Loucy (cell line): ENCODE results near the gene KRTAP21-2.

Experiments used
- H2AFZ ChIP-seq: fragments of 200-600 bp; sonication (generic); 2 replicates; pipeline ENCODE4 v1.6.0; 2016; ENCODE audit warnings: antibody characterized with exemption, mild to moderate bottlenecking, low read length, moderate library complexity
- H3F3A ChIP-seq: fragments of 200-600 bp; 2 replicates; pipeline ENCODE4 v1.6.0; 2016; ENCODE audit warnings: antibody characterized with exemption, low read depth, mild to moderate bottlenecking
- H3K27me3 ChIP-seq: fragments of 200-600 bp; sonication (generic); 2 replicates; pipeline ENCODE4 v1.6.1; 2014; ENCODE audit warnings: low read length, mild to moderate bottlenecking; ENCODE audit not compliant: insufficient read depth, poor library complexity, severe bottlenecking
- H3K36me3 ChIP-seq: fragments of 200-600 bp; sonication (generic); 2 replicates; pipeline ENCODE4 v1.6.1; 2016; ENCODE audit warnings: low read length; ENCODE audit not compliant: insufficient read depth
- H3K4me1 ChIP-seq: fragments of 200-600 bp; sonication (generic); 2 replicates; pipeline ENCODE4 v1.5.1; 2014; ENCODE audit warnings: low read length, mild to moderate bottlenecking; ENCODE audit not compliant: insufficient read depth, poor library complexity, severe bottlenecking
- H3K4me2 ChIP-seq: fragments of 200-600 bp; sonication (generic); 2 replicates; pipeline ENCODE4 v1.6.0; 2014; ENCODE audit warnings: antibody characterized with exemption, low read length, low read depth, mild to moderate bottlenecking; ENCODE audit not compliant: poor library complexity, severe bottlenecking
- H3K4me3 ChIP-seq: fragments of 200-600 bp; sonication (generic); 2 replicates; pipeline ENCODE4 v1.5.1; 2014; ENCODE audit warnings: low read length, mild to moderate bottlenecking, mixed read lengths; ENCODE audit not compliant: poor library complexity, severe bottlenecking
- H3K79me2 ChIP-seq: fragments of 200-600 bp; sonication (generic); 2 replicates; pipeline ENCODE4 v1.6.1; 2014; ENCODE audit warnings: low read length; ENCODE audit not compliant: insufficient read depth
- H3K9ac ChIP-seq: fragments of 200-600 bp; sonication (generic); 2 replicates; pipeline ENCODE4 v1.6.0; 2014; ENCODE audit warnings: mild to moderate bottlenecking, low read depth, low read length, moderate library complexity; ENCODE audit not compliant: poor library complexity, severe bottlenecking
- H3K9me2 ChIP-seq: fragments of 200-600 bp; sonication (generic); replicated peaks from 2 replicates; pipeline ENCODE4 v1.6.1; 2016; ENCODE audit warnings: low read depth, low read length, mixed read lengths
- H3K9me3 ChIP-seq: fragments of 200-600 bp; sonication (generic); 2 replicates; pipeline ENCODE4 v1.6.1; 2014; ENCODE audit warnings: mild to moderate bottlenecking, antibody characterized with exemption, low read length, low read depth; ENCODE audit not compliant: insufficient read depth
- H4K20me1 ChIP-seq: fragments of 200-600 bp; sonication (generic); 2 replicates; pipeline ENCODE4 v1.6.0; 2014; ENCODE audit warnings: antibody characterized with exemption, low read length, mild to moderate bottlenecking; ENCODE audit not compliant: insufficient read depth, poor library complexity, severe bottlenecking
- CTCF ChIP-seq: fragments of 200-600 bp; sonication (generic); conservative IDR thresholded peaks from 2 replicates; pipeline ENCODE4 v1.5.1; 2014; ENCODE audit warnings: mild to moderate bottlenecking, antibody characterized with exemption, low read length
- EZH2phosphoT487 ChIP-seq: fragments of 200-600 bp; IDR thresholded peaks from 2 replicates; pipeline ENCODE4 v1.6.1; 2018; ENCODE audit warnings: antibody characterized with exemption, mild to moderate bottlenecking, moderate library complexity, borderline replicate concordance

KRTAP21-2 gene

GRCh38 chr21:30714946-30715345 lies 32.1 kb downstream of the KRTAP21-2 start:
- Histone ChIP-seq H3K9me3 (no peaks in the 10 kb centered on the region), H4K20me1 (no peaks in the 10 kb centered on the region), H3K4me1 (no peaks in the 10 kb centered on the region), H3K4me3 (no peak overlapping the region), H3K9ac (no peak overlapping the region), H3F3A (no peaks in the 10 kb centered on the region), H3K9me2 (no peaks in the 10 kb centered on the region), H3K79me2 (no peaks in the 10 kb centered on the region), H2AFZ (no peak overlapping the region), H3K36me3 (no peaks in the 10 kb centered on the region), H3K4me2 (no peak overlapping the region), H3K27me3 (no peaks in the 10 kb centered on the region)
- no peak for TF ChIP-seq EZH2phosphoT487
- TF ChIP-seq CTCF: no peak

GRCh38 chr21:30714456-30714855 lies 32.6 kb downstream of the KRTAP21-2 start:
- H3K9me2 ChIP-seq: no peaks in the 10 kb centered on the region
- H3K79me2 ChIP-seq: no peaks in the 10 kb centered on the region
- no peak overlapping the region for H2AFZ ChIP-seq
- H3K9ac ChIP-seq: no peak overlapping the region
- no peak overlapping the region for H3K4me3 ChIP-seq
- no peaks in the 10 kb centered on the region for H3F3A ChIP-seq
- H3K27me3 ChIP-seq: no peaks in the 10 kb centered on the region
- no peaks in the 10 kb centered on the region for H4K20me1 ChIP-seq
- TF ChIP-seq EZH2phosphoT487: no peak
- no peak for TF ChIP-seq CTCF
- H3K36me3 ChIP-seq: no peaks in the 10 kb centered on the region
- no peaks in the 10 kb centered on the region for H3K9me3 ChIP-seq
- H3K4me1 ChIP-seq: no peaks in the 10 kb centered on the region
- no peak overlapping the region for H3K4me2 ChIP-seq

GRCh38 chr21:30713766-30714165 lies 33.3 kb downstream of the KRTAP21-2 start:
- Histone ChIP-seq H4K20me1 (no peaks in the 10 kb centered on the region), H3K9me2 (no peaks in the 10 kb centered on the region), H3K9me3 (no peaks in the 10 kb centered on the region), H3K79me2 (no peaks in the 10 kb centered on the region), H3K4me1 (no peaks in the 10 kb centered on the region), H3F3A (no peaks in the 10 kb centered on the region), H3K9ac (no peak overlapping the region), H3K4me3 (no peak overlapping the region), H2AFZ (no peak overlapping the region), H3K4me2 (no peak overlapping the region), H3K36me3 (no peaks in the 10 kb centered on the region), H3K27me3 (no peaks in the 10 kb centered on the region)
- no peak for TF ChIP-seq CTCF
- no peak for TF ChIP-seq EZH2phosphoT487
